Measurements from ENCODE around the gene SLC2A10.

The SLC2A10 gene

GRCh38 chr20:46709459-46710152 lies at the start of gene SLC2A10:
Gene SLC2A10, plus strand, starts transcription at chr20:46709649. Its CDS starts 88 bp downstream, at chr20:46709737.
- H3K9ac ChIP-seq (ENCODE audit: low read length): no peak within 1 kb of the TSS
- H3K4me3 ChIP-seq (ENCODE audit: insufficient read depth, low read length, poor library complexity, severe bottlenecking): no peak within 1 kb of the TSS
- H3K36me3 ChIP-seq (ENCODE audit: low read length): no peaks in the 10 kb centered on the region
- H4K20me1 ChIP-seq (ENCODE audit: low read depth, low read length): no peaks in the 10 kb centered on the region
- no peak within 1 kb of the TSS for H2AFZ ChIP-seq (ENCODE audit: low read depth, low read length, severe bottlenecking)
- no peaks in the 10 kb centered on the region for H3K27me3 ChIP-seq (ENCODE audit: low read length)
- no peak for TF ChIP-seq EZH2phosphoT487 (conservative IDR thresholded peaks at IDR 0.05; ENCODE audit: low read length)
- no peak for TF ChIP-seq CTCF (IDR thresholded peaks at IDR 0.05; ENCODE audit: insufficient read depth, low read length, poor library complexity, severe bottlenecking)
- no peaks in the 10 kb centered on the region for H3K9me2 ChIP-seq (replicated peaks; ENCODE audit: insufficient read depth, low read length)
- H3K79me2 ChIP-seq (ENCODE audit: insufficient read depth, low read length): no peaks in the 10 kb centered on the region
- no peak within 1 kb of the TSS for H3K4me2 ChIP-seq (ENCODE audit: low read depth, low read length, poor library complexity, severe bottlenecking)
- H3K9me3 ChIP-seq (ENCODE audit: insufficient read depth, low read length): 0 out of 2 replicates have a peak, but pooled peaks cover 10% of the 10 kb centered on the region
- H3K27ac ChIP-seq (ENCODE audit: low read depth, low read length): no peak within 1 kb of the TSS
- H3F3A ChIP-seq (ENCODE audit: insufficient read depth): no peaks in the 10 kb centered on the region

- H3K79me2 ChIP-seq (ENCODE audit: insufficient read depth, low read length): no peaks in the 10 kb centered on the region
- H3K4me3 ChIP-seq (ENCODE audit: insufficient read depth, low read length, poor library complexity, severe bottlenecking): no peak overlapping the region
- TF ChIP-seq EZH2phosphoT487 (conservative IDR thresholded peaks at IDR 0.05; ENCODE audit: low read length) (no peak), CTCF (IDR thresholded peaks at IDR 0.05; ENCODE audit: insufficient read depth, low read length, poor library complexity, severe bottlenecking) (no peak)
- no peaks in the 10 kb centered on the region for H4K20me1 ChIP-seq (ENCODE audit: low read depth, low read length)
- H3K27me3 ChIP-seq (ENCODE audit: low read length): no peaks in the 10 kb centered on the region
- H3K36me3 ChIP-seq (ENCODE audit: low read length): no peaks in the 10 kb centered on the region
- no peaks in the 10 kb centered on the region for H3F3A ChIP-seq (ENCODE audit: insufficient read depth)
- H3K27ac ChIP-seq (ENCODE audit: low read depth, low read length): no peak overlapping the region
- 0 out of 2 replicates have a peak, but pooled peaks cover 3% of the 10 kb centered on the region for H3K9me3 ChIP-seq (ENCODE audit: insufficient read depth, low read length)
- no peaks in the 10 kb centered on the region for H3K9me2 ChIP-seq (replicated peaks; ENCODE audit: insufficient read depth, low read length)
- no peak overlapping the region for H2AFZ ChIP-seq (ENCODE audit: low read depth, low read length, severe bottlenecking)
- H3K9ac ChIP-seq (ENCODE audit: low read length): no peak overlapping the region
- no peak overlapping the region for H3K4me2 ChIP-seq (ENCODE audit: low read depth, low read length, poor library complexity, severe bottlenecking)
Observed at GRCh38 chr20:46660487-46660886, 49.0 kb upstream of the SLC2A10 start.

- Histone ChIP-seq H3K4me2 (ENCODE audit: low read depth, low read length, poor library complexity, severe bottlenecking) (no peak overlapping the region), H3K79me2 (ENCODE audit: insufficient read depth, low read length) (no peaks in the 10 kb centered on the region), H3K4me3 (ENCODE audit: insufficient read depth, low read length, poor library complexity, severe bottlenecking) (no peak overlapping the region), H3K9me3 (ENCODE audit: insufficient read depth, low read length) (0 out of 2 replicates have a peak, but pooled peaks cover 3% of the 10 kb centered on the region), H3K36me3 (ENCODE audit: low read length) (no peaks in the 10 kb centered on the region), H4K20me1 (ENCODE audit: low read depth, low read length) (no peaks in the 10 kb centered on the region), H3F3A (ENCODE audit: insufficient read depth) (no peaks in the 10 kb centered on the region), H3K27me3 (ENCODE audit: low read length) (no peaks in the 10 kb centered on the region), H3K27ac (ENCODE audit: low read depth, low read length) (no peak overlapping the region), H2AFZ (ENCODE audit: low read depth, low read length, severe bottlenecking) (no peak overlapping the region), H3K9ac (ENCODE audit: low read length) (no peak overlapping the region), H3K9me2 (replicated peaks; ENCODE audit: insufficient read depth, low read length) (no peaks in the 10 kb centered on the region)
- TF ChIP-seq CTCF (IDR thresholded peaks at IDR 0.05; ENCODE audit: insufficient read depth, low read length, poor library complexity, severe bottlenecking) (no peak), EZH2phosphoT487 (conservative IDR thresholded peaks at IDR 0.05; ENCODE audit: low read length) (no peak)
Observed at GRCh38 chr20:46661659-46662058, 47.8 kb upstream of the SLC2A10 start.
